ENCODE measurements around the gene OLIG1. TPM values are rescaled to one million over a fixed set of nuclear protein-coding genes. Genes with fewer than 3 reads are reported as not detected.

The OLIG1 gene
- total RNA-seq, 1 experiment from 2014 or later: not detected

GRCh38 chr21:33070744-33070997, 730 bp downstream of the OLIG1 start:
- H2AFZ ChIP-seq: no peak overlapping the region
- H3K4me3 ChIP-seq: no peak overlapping the region
- no peaks in the 10 kb centered on the region for H3K79me2 ChIP-seq (ENCODE audit: low read depth)
- H4K20me1 ChIP-seq (ENCODE audit: insufficient read depth): no peaks in the 10 kb centered on the region
- H3K27me3 ChIP-seq (ENCODE audit: insufficient read depth, low read depth): peaks cover 44% of the 10 kb centered on the region
- no peaks in the 10 kb centered on the region for H3K36me3 ChIP-seq (ENCODE audit: low read depth)
- no peaks in the 10 kb centered on the region for H3F3A ChIP-seq (ENCODE audit: insufficient read depth, low read depth)
- TF ChIP-seq CTCF (conservative IDR thresholded peaks at IDR 0.05) (no peak), EZH2 (IDR thresholded peaks at IDR 0.05; ENCODE audit: low read depth) (no peak)
- no TSS peak for BruUV-seq (replicated peaks)
- CTCF ChIA-PET: no interaction called here
- DNase-seq: no peak
- H3K27ac ChIP-seq: no peak overlapping the region
- POLR2A ChIA-PET (ENCODE audit: unreplicated experiment): no interaction called here
- no peaks in the 10 kb centered on the region for H3K9me2 ChIP-seq (ENCODE audit: insufficient read depth)
- H3K4me2 ChIP-seq: no peak overlapping the region
- no peaks in the 10 kb centered on the region for H3K4me1 ChIP-seq (replicated peaks; ENCODE audit: insufficient read depth)
- intact Hi-C loops (cut with micrococcal nuclease; ENCODE audit: unreplicated experiment): no loop called here
- no peaks in the 10 kb centered on the region for H3K9me3 ChIP-seq (ENCODE audit: insufficient read depth, low read depth)

GRCh38 chr21:33070998-33071769, 1.2 kb downstream of the OLIG1 start:
- H3K79me2 ChIP-seq (ENCODE audit: low read depth): no peaks in the 10 kb centered on the region
- no peak overlapping the region for H2AFZ ChIP-seq
- no peaks in the 10 kb centered on the region for H4K20me1 ChIP-seq (ENCODE audit: insufficient read depth)
- no peak overlapping the region for H3K4me2 ChIP-seq
- DNase-seq: no peak
- H3F3A ChIP-seq (ENCODE audit: insufficient read depth, low read depth): no peaks in the 10 kb centered on the region
- H3K27me3 ChIP-seq (ENCODE audit: insufficient read depth, low read depth): peaks cover 46% of the 10 kb centered on the region
- no peak overlapping the region for H3K4me3 ChIP-seq
- H3K9me3 ChIP-seq (ENCODE audit: insufficient read depth, low read depth): no peaks in the 10 kb centered on the region
- BruUV-seq (replicated peaks): no TSS peak
- no peak overlapping the region for H3K27ac ChIP-seq
- intact Hi-C loops (cut with micrococcal nuclease; ENCODE audit: unreplicated experiment): no loop called here
- ChIA-PET CTCF (no interaction called here), POLR2A (ENCODE audit: unreplicated experiment) (no interaction called here)
- no peaks in the 10 kb centered on the region for H3K36me3 ChIP-seq (ENCODE audit: low read depth)
- H3K9me2 ChIP-seq (ENCODE audit: insufficient read depth): no peaks in the 10 kb centered on the region
- TF ChIP-seq EZH2 (IDR thresholded peaks at IDR 0.05; ENCODE audit: low read depth): no peak
- no peak for TF ChIP-seq CTCF (conservative IDR thresholded peaks at IDR 0.05)
- H3K4me1 ChIP-seq (replicated peaks; ENCODE audit: insufficient read depth): no peaks in the 10 kb centered on the region

- H2AFZ ChIP-seq: no peak overlapping the region
- H4K20me1 ChIP-seq (ENCODE audit: insufficient read depth): no peaks in the 10 kb centered on the region
- ChIA-PET POLR2A (ENCODE audit: unreplicated experiment) (no interaction called here), CTCF (no interaction called here)
- H3K4me3 ChIP-seq: no peak overlapping the region
- TF ChIP-seq EZH2 (IDR thresholded peaks at IDR 0.05; ENCODE audit: low read depth): no peak
- no peak for TF ChIP-seq CTCF (conservative IDR thresholded peaks at IDR 0.05)
- no peak overlapping the region for H3K4me2 ChIP-seq
- H3K9me3 ChIP-seq (ENCODE audit: insufficient read depth, low read depth): no peaks in the 10 kb centered on the region
- intact Hi-C loops (cut with micrococcal nuclease; ENCODE audit: unreplicated experiment): no loop called here
- no peaks in the 10 kb centered on the region for H3K4me1 ChIP-seq (replicated peaks; ENCODE audit: insufficient read depth)
- DNase-seq: no peak
- no peaks in the 10 kb centered on the region for H3F3A ChIP-seq (ENCODE audit: insufficient read depth, low read depth)
- no peaks in the 10 kb centered on the region for H3K36me3 ChIP-seq (ENCODE audit: low read depth)
- H3K27me3 ChIP-seq (ENCODE audit: insufficient read depth, low read depth): peaks cover 40% of the 10 kb centered on the region
- H3K9me2 ChIP-seq (ENCODE audit: insufficient read depth): no peaks in the 10 kb centered on the region
- no peak overlapping the region for H3K27ac ChIP-seq
- BruUV-seq (replicated peaks): no TSS peak
- H3K79me2 ChIP-seq (ENCODE audit: low read depth): no peaks in the 10 kb centered on the region
These were observed 1.9 kb downstream of the OLIG1 start for GRCh38 chr21:33071770-33072306.

Data from PC-9 (cell line).